GM21381 (cell line): ENCODE data around the gene COL27A1.

Experiments
- ATAC-seq: cut with Tn5 transposase; IDR thresholded peaks from one replicate; pipeline ENCODE4 v1.9.1; 2021; ENCODE audit warnings: mild to moderate bottlenecking, moderate library complexity; ENCODE audit not compliant: unreplicated experiment

Gene COL27A1

GRCh38 chr9:114221706-114222465 is 66.5 kb downstream of the COL27A1 start:
- no peak for ATAC-seq

GRCh38 chr9:114223564-114224246 is 68.4 kb downstream of the COL27A1 start:
- ATAC-seq, result no peak

GRCh38 chr9:114224247-114224610 is 68.9 kb downstream of the COL27A1 start:
- no peak for ATAC-seq

GRCh38 chr9:114225561-114226212 is 70.3 kb downstream of the COL27A1 start:
- ATAC-seq, result no peak

GRCh38 chr9:114226246-114227055 is 71.1 kb downstream of the COL27A1 start:
- no peak for ATAC-seq

GRCh38 chr9:114227288-114228015 is 72.1 kb downstream of the COL27A1 start:
- no peak for ATAC-seq

- no peak for ATAC-seq
These were observed 72.9 kb downstream of the COL27A1 start for GRCh38 chr9:114228016-114228808.

GRCh38 chr9:114229295-114229694 is 74.0 kb downstream of the COL27A1 start:
- no peak for ATAC-seq

GRCh38 chr9:114230068-114230467 is 74.7 kb downstream of the COL27A1 start:
- ATAC-seq, result no peak

- no peak for ATAC-seq
These were observed 75.9 kb downstream of the COL27A1 start for GRCh38 chr9:114231273-114231672.

- ATAC-seq, result no peak
These were observed 76.5 kb downstream of the COL27A1 start for GRCh38 chr9:114231719-114232449.

GRCh38 chr9:114233491-114234185 is 78.3 kb downstream of the COL27A1 start:
- ATAC-seq, result no peak

GRCh38 chr9:114235033-114235661 is 79.8 kb downstream of the COL27A1 start:
- ATAC-seq, result no peak

- ATAC-seq, result no peak
These were observed 81.2 kb downstream of the COL27A1 start for GRCh38 chr9:114236391-114237138.

- ATAC-seq, result no peak
These were observed 81.9 kb downstream of the COL27A1 start for GRCh38 chr9:114237247-114237646.

- ATAC-seq, result no peak
These were observed 82.4 kb downstream of the COL27A1 start for GRCh38 chr9:114237781-114238180.

GRCh38 chr9:114238472-114238871 is 83.1 kb downstream of the COL27A1 start:
- ATAC-seq, result no peak
